ENCODE measurements around the gene INO80D. TPM values are rescaled to one million over a fixed set of nuclear protein-coding genes. Genes with fewer than 3 reads are reported as not detected.

INO80D gene
- total and polyA plus RNA-seq, 2 of the 13 experiments (the other 11 are each of a cell fraction or from before 2014, with no cell fraction given): 7.6 to 7.9 TPM

DNA sequence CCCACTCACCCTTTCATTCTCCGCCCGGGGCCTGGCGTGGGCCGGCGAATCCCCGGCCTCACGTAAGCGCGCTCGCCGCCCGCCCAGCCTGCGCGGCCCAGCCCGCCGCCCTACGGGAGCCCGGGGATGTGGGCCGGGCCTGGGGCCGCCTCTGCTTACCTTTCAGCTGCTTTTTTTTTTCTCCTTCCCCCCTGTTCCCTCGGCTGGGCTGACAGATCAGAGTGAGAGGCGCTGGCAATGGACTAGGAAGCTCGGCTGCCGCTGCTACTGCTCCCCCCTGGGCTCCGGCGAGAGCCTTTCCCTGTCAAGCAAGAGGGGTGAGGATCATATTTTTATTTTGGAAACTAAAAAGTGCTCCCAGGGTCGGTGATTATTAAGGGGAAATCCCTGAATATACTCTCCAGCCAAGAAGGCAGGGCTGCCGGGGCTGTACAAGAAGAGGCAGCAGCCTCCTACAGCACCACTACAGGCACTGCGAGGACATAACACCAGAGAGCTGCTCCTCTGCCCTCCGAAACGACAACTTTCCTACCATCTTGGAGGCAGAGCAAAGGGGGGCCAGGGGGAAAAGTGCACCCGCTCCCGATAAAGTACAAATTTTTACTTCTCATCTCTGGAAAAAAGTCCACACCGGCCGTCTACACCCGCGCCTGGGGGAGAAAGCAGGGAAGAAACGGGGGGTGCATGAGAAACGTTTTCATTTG is at the start of gene INO80D (continued):
- TF ChIP-seq ZSCAN30 (CRISPR knock-in tag; IDR thresholded peaks at IDR 0.05) (peak; percentile 21; the same call in 1 of the 2 replicates), ZFYVE20 (CRISPR knock-in tag; IDR thresholded peaks at IDR 0.05; ENCODE audit: borderline replicate concordance, low read depth) (no peak), MAZ (IDR thresholded peaks at IDR 0.05; ENCODE audit: borderline replicate concordance, low read depth, low read length) (no peak), MAZ (CRISPR knock-in tag; IDR thresholded peaks at IDR 0.05; ENCODE audit: low read depth) (peak; percentile 58; the same call in 1 of the 2 replicates), ZNF615 (CRISPR knock-in tag; IDR thresholded peaks at IDR 0.05; ENCODE audit: borderline replicate concordance) (no peak), HCFC1 (IDR thresholded peaks at IDR 0.05; ENCODE audit: low read depth, low read length) (0 out of 2 replicates have a peak, but pooled peaks have one; percentile 10), HNRNPK (IDR thresholded peaks at IDR 0.05; ENCODE audit: low read depth, low read length, poor library complexity, severe bottlenecking) (peak; percentile 52), DNMT3B (CRISPR knock-in tag; conservative IDR thresholded peaks at IDR 0.05) (no peak), ZKSCAN8 (CRISPR knock-in tag; IDR thresholded peaks at IDR 0.05; ENCODE audit: borderline replicate concordance) (0 out of 2 replicates have a peak, but pooled peaks have one; percentile 42), ZBTB3 (CRISPR knock-in tag; IDR thresholded peaks at IDR 0.05; ENCODE audit: borderline replicate concordance, low read depth) (peak; percentile 72; the same call in 1 of the 2 replicates), SP140L (CRISPR knock-in tag; IDR thresholded peaks at IDR 0.05; ENCODE audit: borderline replicate concordance) (no peak)
- TF ChIP-seq, protein P1, sequence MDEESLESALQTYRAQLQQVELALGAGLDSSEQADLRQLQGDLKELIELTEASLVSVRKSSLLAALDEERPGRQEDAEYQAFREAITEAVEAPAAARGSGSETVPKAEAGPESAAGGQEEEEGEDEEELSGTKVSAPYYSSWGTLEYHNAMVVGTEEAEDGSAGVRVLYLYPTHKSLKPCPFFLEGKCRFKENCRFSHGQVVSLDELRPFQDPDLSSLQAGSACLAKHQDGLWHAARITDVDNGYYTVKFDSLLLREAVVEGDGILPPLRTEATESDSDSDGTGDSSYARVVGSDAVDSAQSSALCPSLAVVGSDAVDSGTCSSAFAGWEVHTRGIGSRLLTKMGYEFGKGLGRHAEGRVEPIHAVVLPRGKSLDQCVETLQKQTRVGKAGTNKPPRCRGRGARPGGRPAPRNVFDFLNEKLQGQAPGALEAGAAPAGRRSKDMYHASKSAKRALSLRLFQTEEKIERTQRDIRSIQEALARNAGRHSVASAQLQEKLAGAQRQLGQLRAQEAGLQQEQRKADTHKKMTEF (CRISPR knock-in tag; IDR thresholded peaks at IDR 0.05): peak; percentile 50
- TF ChIP-seq, protein P2, sequence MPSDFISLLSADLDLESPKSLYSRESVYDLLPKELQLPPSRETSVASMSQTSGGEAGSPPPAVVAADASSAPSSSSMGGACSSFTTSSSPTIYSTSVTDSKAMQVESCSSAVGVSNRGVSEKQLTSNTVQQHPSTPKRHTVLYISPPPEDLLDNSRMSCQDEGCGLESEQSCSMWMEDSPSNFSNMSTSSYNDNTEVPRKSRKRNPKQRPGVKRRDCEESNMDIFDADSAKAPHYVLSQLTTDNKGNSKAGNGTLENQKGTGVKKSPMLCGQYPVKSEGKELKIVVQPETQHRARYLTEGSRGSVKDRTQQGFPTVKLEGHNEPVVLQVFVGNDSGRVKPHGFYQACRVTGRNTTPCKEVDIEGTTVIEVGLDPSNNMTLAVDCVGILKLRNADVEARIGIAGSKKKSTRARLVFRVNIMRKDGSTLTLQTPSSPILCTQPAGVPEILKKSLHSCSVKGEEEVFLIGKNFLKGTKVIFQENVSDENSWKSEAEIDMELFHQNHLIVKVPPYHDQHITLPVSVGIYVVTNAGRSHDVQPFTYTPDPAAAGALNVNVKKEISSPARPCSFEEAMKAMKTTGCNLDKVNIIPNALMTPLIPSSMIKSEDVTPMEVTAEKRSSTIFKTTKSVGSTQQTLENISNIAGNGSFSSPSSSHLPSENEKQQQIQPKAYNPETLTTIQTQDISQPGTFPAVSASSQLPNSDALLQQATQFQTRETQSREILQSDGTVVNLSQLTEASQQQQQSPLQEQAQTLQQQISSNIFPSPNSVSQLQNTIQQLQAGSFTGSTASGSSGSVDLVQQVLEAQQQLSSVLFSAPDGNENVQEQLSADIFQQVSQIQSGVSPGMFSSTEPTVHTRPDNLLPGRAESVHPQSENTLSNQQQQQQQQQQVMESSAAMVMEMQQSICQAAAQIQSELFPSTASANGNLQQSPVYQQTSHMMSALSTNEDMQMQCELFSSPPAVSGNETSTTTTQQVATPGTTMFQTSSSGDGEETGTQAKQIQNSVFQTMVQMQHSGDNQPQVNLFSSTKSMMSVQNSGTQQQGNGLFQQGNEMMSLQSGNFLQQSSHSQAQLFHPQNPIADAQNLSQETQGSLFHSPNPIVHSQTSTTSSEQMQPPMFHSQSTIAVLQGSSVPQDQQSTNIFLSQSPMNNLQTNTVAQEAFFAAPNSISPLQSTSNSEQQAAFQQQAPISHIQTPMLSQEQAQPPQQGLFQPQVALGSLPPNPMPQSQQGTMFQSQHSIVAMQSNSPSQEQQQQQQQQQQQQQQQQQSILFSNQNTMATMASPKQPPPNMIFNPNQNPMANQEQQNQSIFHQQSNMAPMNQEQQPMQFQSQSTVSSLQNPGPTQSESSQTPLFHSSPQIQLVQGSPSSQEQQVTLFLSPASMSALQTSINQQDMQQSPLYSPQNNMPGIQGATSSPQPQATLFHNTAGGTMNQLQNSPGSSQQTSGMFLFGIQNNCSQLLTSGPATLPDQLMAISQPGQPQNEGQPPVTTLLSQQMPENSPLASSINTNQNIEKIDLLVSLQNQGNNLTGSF (CRISPR knock-in tag; IDR thresholded peaks at IDR 0.05): 0 out of 2 replicates have a peak, but pooled peaks have one; percentile 69
- TF ChIP-seq, protein P3, sequence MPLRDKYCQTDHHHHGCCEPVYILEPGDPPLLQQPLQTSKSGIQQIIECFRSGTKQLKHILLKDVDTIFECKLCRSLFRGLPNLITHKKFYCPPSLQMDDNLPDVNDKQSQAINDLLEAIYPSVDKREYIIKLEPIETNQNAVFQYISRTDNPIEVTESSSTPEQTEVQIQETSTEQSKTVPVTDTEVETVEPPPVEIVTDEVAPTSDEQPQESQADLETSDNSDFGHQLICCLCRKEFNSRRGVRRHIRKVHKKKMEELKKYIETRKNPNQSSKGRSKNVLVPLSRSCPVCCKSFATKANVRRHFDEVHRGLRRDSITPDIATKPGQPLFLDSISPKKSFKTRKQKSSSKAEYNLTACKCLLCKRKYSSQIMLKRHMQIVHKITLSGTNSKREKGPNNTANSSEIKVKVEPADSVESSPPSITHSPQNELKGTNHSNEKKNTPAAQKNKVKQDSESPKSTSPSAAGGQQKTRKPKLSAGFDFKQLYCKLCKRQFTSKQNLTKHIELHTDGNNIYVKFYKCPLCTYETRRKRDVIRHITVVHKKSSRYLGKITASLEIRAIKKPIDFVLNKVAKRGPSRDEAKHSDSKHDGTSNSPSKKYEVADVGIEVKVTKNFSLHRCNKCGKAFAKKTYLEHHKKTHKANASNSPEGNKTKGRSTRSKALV (CRISPR knock-in tag; IDR thresholded peaks at IDR 0.05): peak; percentile 55; the same call in 1 of the 2 replicates
- TF ChIP-seq, protein P4, sequence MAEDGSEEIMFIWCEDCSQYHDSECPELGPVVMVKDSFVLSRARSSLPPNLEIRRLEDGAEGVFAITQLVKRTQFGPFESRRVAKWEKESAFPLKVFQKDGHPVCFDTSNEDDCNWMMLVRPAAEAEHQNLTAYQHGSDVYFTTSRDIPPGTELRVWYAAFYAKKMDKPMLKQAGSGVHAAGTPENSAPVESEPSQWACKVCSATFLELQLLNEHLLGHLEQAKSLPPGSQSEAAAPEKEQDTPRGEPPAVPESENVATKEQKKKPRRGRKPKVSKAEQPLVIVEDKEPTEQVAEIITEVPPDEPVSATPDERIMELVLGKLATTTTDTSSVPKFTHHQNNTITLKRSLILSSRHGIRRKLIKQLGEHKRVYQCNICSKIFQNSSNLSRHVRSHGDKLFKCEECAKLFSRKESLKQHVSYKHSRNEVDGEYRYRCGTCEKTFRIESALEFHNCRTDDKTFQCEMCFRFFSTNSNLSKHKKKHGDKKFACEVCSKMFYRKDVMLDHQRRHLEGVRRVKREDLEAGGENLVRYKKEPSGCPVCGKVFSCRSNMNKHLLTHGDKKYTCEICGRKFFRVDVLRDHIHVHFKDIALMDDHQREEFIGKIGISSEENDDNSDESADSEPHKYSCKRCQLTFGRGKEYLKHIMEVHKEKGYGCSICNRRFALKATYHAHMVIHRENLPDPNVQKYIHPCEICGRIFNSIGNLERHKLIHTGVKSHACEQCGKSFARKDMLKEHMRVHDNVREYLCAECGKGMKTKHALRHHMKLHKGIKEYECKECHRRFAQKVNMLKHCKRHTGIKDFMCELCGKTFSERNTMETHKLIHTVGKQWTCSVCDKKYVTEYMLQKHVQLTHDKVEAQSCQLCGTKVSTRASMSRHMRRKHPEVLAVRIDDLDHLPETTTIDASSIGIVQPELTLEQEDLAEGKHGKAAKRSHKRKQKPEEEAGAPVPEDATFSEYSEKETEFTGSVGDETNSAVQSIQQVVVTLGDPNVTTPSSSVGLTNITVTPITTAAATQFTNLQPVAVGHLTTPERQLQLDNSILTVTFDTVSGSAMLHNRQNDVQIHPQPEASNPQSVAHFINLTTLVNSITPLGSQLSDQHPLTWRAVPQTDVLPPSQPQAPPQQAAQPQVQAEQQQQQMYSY (CRISPR knock-in tag; IDR thresholded peaks at IDR 0.05): peak; percentile 30; the same call in 1 of the 2 replicates

Measured in HepG2 (cell line).